GM19455 (cell line): ENCODE data around the gene MICALL2.

Experiments
- ATAC-seq: cut with Tn5 transposase; IDR thresholded peaks from one replicate; pipeline ENCODE4 v1.9.1; 2021; ENCODE audit not compliant: unreplicated experiment

The MICALL2 gene

DNA sequence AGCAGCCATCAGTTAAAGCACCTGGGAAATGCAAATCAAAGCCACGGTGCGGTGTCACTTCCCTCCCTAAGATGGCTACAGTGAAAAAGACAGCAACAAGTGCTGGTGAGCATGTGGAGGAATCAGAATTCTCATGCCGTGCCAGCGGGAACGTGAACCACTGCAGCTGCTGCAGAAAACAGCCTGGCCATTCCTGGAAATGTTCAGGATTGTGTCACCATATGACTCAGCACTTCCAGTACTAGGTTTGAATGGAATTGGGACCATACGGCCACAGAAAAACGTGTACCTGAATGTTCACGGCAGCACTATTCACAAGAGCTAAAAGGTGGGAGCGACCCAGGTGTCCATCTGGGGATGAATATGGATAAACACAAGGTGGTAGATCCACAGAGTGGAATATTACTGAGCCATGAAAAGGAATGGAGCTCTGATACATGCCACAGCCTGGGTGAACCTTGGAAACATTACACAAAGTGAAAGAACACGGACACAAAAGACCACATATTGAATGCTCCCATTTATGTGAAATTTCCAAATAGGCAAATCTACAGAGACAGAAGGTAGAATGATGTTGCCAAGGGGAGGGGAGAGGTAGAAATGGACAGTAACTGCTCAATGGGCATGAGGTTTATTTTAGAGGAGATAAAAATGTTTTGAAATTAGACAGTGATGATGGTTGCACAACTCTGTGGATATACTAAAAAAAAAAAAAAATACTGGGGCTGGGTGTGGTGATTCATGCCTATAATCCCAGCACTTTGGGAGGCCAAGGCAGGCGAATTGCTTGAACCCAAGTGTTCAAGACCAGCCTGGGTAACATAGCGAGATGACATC lies 61.6 kb downstream of the MICALL2 start:
- no peak for ATAC-seq

DNA sequence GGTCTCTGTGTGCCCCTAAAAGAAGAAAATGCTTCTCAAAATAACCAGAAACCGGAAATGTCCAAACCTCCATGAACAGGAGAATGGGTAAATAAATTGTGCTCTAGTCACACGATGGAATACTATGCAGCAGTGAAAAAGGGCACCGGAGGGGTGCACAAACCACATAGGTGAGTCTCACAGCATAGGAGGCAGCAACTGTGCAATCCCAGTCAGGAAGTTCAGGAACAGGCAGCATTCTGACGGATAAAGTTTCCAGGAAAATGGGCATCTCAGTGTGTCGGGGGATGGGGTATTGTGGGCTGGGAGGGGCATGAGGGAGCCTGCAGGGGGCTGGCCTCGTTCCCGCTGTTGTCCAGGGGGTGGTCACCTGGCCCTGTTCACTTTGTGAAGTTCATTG lies 63.1 kb downstream of the MICALL2 start:
- ATAC-seq = no peak

DNA sequence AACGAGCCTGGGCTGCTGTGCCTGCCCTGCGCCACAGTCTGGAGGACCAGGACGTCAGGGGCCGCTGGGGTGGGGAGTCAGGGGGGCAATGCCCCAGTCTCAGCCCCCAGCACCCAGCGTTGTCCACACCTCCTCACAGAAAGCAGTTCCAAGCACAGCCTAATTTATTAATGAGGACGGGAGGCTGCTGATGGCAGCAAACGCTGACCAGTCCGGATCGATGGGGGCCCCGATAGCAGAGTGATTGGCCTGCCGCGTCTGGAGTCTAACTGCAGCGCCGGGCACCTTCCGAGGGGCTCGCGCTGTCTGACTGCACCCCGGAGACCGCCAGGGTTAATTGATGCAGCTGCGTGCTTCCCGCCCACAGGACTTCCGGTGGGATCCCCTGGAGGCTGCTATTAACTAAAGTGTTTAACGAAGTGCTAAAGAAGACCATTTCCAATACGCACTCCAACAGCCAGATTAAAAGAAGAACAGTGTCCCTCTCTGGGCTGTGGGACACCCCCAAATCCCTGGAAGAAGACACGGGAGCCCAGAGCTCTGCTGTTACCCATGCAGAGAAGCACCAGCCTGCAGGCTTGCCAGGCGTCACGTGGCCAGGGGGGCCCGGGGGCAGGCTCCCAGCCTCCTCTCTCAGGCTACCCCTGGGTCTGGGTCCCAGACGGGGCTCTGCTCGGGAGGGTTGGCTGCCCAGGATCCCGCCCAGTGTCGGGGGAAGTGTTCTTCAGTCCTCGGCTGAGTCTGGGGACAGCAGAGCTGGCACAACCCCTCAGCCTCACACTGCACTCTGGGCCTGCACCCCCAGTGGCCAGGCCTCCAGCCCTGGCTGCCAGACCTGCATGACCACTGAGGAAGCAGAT lies 63.8 kb downstream of the MICALL2 start:
- ATAC-seq = no peak

DNA sequence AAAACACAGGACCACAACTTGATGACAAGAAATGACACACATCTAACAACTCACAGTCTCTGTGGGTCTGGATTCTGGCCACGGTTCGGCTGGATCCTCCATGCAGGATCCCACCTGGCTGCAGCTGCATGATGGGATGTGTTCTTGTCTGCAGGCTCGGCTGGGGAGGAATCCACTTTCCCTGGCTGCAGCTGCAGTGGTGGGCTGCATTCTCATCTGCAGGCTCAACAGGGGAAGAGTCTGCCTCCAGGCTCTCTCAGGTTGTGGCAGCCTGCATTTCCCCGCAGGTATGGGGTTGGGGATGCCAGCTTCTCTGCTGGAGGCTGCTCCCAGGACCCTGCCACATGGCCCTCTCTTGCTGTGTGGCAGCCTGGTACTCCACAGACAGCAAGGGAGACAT lies 64.9 kb downstream of the MICALL2 start:
- ATAC-seq = no peak

DNA sequence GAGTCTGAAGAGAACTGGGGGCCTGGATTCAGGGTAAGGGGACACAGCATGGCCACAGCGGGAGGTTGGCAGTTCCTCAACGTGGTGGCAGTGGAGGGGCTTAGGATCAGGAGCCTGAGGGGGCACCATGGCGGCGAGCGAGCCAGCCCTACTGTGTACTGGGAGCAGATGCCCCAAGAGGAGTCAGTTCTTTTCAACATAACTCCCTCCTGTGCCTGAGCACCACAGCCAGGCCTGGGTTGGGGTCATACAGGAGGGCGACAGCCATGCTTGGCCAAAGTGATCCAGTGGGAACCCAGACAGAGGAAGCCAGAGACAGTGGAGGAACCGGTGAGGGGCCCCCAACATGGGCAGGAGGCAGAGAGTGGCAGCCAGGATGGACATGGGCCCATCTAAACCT lies 65.8 kb downstream of the MICALL2 start:
- ATAC-seq = no peak

DNA sequence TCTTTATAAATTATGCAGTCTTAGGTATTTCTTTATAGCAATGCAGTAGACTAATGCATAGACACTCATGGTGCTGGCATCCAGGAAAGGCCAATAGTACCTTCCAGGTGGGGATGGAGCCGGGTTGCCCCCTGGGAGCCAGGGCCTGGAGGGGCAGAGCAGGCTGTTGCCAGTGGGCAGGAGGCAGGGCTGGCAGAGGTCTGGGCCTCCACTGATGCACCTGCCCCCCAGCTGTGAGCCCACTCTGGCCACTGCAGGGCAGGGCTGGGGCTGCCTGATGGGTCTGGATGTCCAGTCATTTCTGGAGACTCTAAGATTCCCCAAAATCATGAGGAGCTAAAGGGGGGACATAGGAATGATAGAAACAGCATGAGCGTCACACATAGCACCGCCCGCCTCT lies 66.7 kb downstream of the MICALL2 start:
- no peak for ATAC-seq

DNA sequence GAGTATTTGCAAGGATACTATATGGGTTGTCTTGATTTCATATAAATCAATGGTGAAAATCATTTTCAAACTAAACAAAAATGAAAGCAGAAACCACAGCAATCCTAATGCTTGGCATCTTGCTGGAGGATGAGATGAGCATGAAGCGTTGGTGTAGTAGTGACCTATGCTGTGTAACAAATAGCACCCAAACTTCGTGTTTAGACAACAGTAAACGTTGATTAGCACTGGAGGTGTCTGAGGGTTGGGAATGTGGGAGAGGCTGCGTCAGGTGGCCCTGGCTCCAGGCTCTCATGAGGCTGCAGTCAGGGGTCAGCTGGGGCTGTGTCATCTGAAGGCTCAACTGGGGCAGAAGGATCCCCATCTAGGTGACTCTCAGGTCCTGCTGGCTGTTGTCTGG lies 67.8 kb downstream of the MICALL2 start:
- no peak for ATAC-seq

DNA sequence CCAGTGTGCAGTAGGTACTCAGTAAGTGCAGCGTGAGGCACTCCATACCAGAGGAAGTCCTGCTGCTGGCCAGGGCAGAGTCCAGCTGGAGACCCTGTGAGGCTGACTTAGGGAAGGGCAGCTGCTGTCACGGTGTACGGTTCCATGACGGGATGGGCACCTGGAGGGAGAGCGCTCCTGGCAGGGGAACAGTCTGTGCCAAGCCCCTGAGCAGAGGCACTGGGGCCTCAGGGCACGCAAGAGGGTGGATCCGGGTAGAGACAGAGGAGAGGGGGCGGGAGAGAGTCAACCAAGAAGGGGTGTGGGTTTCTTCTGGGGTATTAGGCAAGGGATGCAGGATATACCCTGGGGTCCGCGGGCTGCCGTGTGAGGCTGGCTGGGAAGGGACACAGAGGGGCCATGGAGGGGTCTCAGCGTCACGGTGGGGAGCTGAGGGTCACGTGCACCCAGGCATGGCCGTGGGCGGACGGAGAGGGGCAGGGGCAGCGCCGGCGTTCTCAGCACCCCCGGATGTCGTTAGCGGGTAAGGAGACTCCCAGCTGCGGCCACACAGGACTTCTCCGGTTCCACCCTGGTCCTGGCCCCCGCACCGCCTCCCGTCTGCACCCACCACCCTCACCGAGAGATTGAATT lies 70.5 kb downstream of the MICALL2 start:
- no peak for ATAC-seq

DNA sequence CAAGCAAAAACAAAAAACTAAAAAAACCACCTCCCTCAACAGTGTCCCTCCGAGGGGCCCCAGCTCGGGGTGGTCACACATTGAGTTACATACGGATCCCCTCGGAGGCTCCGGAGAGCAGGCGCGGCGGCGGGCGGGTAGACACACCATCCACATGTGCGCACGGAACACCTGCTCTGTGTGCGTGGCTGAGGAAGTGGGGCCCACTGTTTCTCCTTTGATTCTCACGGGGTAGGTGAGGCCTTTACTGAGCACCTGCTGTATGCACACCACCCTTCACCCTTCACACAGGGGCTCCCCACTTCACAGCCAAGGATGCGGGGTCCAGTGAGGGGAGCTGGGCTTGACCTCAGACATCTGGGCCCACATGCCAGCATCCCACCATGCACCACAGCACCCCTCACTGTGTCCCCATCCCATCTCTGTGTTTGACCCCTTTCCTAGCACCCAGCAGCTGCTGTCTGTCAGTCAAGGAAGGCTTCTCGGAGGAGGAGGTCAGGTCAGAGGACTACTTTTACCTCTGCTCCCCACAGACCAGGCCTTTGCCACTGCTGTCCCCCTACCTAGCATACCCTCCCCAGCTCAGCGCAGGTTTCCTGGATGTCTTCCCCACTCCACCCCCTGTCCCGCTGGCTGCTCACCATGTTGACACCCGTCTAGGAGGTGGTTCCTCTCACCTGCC lies 71.1 kb downstream of the MICALL2 start:
- ATAC-seq = no peak

DNA sequence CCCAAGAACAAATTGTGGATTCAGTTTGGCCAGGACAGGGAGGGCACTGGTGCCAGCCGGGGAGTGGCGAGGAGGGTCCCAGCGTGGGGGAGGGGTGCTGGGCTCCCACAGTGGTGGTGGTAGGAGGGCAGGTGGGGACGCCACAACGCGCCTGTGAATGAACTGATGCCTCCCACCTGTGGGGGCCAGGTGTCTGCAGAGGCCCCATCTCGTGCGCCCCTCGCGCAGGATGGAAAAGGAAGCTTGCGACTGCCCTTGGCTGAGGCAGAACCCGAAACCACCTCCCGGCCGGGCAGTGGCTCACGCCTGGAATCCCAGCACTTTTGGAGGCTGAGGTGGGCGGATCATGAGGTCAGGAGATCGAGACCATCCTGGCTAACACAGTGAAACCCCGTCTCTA lies 72.0 kb downstream of the MICALL2 start:
- ATAC-seq = no peak

DNA sequence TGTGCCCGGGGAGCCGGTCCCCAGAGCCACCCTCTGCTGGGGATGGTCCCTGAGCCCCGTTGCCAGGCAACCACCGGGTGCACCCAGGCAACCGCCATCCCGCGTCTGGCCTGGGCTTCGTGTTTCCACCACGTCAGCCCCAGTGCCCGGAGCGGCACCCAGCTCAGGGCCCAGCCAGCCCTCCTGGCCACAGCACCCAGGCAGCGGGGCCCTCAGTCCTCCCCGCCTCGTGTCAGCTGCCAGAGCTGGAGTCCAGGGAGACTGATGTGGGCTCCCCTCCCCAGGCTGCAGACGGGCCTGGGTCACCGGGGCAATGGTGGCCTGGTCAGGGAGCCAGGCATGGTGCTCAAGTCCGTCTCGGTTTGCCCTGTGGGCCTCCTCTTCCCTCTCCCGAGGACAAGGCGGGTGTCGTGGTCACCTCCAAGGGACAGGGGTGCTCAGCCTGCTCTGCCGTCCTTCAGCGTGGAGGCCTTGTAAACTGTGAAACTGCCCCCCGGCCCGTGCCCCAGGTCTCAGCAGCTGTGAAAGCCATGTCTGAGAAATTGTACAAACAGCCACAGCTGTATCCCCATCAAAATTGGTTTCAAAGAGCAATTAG lies 72.5 kb downstream of the MICALL2 start:
- no peak for ATAC-seq

DNA sequence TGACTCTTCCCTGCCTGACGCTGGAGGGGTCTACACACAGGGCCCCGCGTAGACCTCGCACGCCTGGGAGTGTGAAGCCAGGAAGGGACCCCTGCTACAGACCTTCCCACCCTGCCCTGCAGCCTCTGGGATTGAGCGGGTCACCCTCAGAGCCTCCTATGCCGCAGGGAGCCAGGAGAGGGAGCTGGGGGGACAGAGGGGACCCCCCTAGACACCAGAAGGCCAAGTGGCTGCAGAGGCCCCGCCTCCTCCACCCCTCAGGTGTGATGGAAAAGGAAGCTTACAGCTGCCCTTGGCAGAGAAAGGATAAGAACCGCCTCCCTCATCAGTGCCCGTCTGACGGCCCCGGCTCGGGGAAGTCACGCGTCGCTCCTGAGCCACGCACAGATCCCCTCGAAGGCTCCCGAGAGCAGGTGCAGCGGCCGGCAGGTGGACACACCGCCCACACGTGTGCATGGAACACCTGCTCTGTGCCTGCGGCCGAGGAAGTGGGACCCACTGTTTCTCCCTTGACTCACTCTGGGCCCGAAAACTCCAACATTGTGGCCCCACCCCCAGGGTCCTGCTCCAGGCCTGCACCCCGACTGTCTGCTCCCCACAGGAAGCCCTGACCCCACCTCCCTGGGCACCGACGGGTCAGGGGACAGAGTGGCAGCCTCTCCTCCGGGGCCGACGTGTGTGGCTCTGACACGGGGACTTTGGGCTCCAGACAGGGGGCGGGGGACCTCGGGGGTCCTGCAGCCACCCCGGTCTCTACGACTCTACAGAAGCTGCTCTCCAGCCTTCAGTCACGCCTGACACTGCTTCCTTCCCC lies 73.3 kb downstream of the MICALL2 start:
- ATAC-seq = no peak

DNA sequence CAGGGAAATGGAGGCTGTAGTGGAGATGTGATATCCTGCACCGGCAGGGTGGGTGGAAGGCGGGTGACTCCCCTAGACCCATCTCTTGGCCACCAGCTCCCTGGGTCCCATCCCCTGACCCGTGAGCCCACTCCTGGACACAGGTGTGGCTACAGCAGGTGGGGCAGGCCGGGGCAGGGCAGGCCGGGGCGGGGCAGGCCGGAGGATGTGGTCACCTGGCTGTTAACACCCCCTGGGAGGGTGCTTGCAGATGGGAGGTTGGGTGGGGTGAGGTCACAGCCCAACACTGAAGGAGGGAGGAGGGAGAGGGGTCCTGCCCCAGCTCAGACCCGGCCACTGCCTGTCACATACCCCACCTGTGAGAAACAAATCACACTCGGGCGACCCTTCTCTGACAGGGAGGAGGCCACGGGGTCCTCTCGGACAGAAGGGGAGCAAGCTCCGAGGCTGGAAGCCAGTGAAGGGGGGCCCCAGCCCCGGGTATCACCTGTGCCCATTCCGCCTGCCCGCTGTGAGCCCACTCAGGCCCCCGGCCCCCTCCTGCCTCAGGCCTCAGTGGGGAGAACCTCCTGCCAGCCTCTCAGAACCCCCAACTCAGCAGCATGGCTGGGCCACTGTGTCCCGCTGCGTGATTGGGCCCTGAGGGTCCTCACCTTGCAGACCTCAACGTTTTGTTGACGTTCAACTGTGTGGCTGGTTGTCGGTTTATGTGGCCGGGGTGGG lies 74.0 kb downstream of the MICALL2 start:
- no peak for ATAC-seq
